Osteoblast (primary cell): ENCODE data around the gene SORCS2. TPM values are rescaled to one million over a fixed set of nuclear protein-coding genes. Genes with fewer than 3 reads are reported as not detected.

Experiments
- DNase-seq: peaks from one replicate; pipeline ENCODE4 v3.0.0; 2011; ENCODE audit warnings: low spot score, mixed read lengths; ENCODE audit not compliant: insufficient read length; ENCODE audit errors: missing footprints
- H2AFZ ChIP-seq: 2 replicates; pipeline ENCODE4 v1.6.0; 2011; ENCODE audit warnings: mild to moderate bottlenecking, low read length
- H3K27ac ChIP-seq: 2 replicates; pipeline ENCODE4 v1.5.1; 2011; ENCODE audit warnings: mild to moderate bottlenecking, low read depth, low read length, moderate library complexity
- H3K27me3 ChIP-seq: 2 replicates; pipeline ENCODE4 v1.6.0; 2012; ENCODE audit warnings: mild to moderate bottlenecking, control low read depth, inconsistent platforms, low read length, moderate library complexity; ENCODE audit not compliant: insufficient read depth
- H3K36me3 ChIP-seq: 2 replicates; pipeline ENCODE4 v1.5.1; 2011; ENCODE audit warnings: mild to moderate bottlenecking, low read length, control low read depth, moderate library complexity; ENCODE audit not compliant: insufficient read depth
- H3K4me1 ChIP-seq: 2 replicates; pipeline ENCODE4 v1.5.1; 2011; ENCODE audit warnings: mild to moderate bottlenecking, low read length, control low read depth, moderate library complexity; ENCODE audit not compliant: insufficient read depth
- H3K4me2 ChIP-seq: 2 replicates; pipeline ENCODE4 v1.6.0; 2011; ENCODE audit warnings: mild to moderate bottlenecking, low read length; ENCODE audit not compliant: insufficient read depth
- H3K4me3 ChIP-seq: fragments of 200-600 bp; sonication (generic); 3 replicates; pipeline ENCODE4 v1.5.1; 2012; ENCODE audit warnings: mild to moderate bottlenecking, low read length, inconsistent platforms; ENCODE audit not compliant: insufficient read depth
- H3K79me2 ChIP-seq: 2 replicates; pipeline ENCODE4 v1.6.0; 2012; ENCODE audit warnings: mild to moderate bottlenecking, low read length, control low read depth, inconsistent platforms; ENCODE audit not compliant: insufficient read depth
- H3K9me3 ChIP-seq: 2 replicates; pipeline ENCODE4 v1.5.1; 2011; ENCODE audit warnings: low read depth, low read length, control low read depth
- H4K20me1 ChIP-seq: 2 replicates; pipeline ENCODE4 v1.6.0; 2012; ENCODE audit warnings: mild to moderate bottlenecking, low read length, control low read depth; ENCODE audit not compliant: insufficient read depth
- total RNA-seq: library from RNA; depleted of rRNA; stranded (reverse); fragments of >200 nt; gene quantifications from 2 replicates; pipeline ENCODE4 v1.2.3, GENCODE V29; 2012
- TF ChIP-seq, protein P1 (sequence below): IDR thresholded peaks from 2 replicates; pipeline ENCODE4 v1.5.1; 2011; ENCODE audit warnings: mild to moderate bottlenecking, low read depth, low read length, moderate library complexity; ENCODE audit errors: extremely low read depth

Gene SORCS2
- total RNA-seq, 1 donor = 9.0 TPM

DNA sequence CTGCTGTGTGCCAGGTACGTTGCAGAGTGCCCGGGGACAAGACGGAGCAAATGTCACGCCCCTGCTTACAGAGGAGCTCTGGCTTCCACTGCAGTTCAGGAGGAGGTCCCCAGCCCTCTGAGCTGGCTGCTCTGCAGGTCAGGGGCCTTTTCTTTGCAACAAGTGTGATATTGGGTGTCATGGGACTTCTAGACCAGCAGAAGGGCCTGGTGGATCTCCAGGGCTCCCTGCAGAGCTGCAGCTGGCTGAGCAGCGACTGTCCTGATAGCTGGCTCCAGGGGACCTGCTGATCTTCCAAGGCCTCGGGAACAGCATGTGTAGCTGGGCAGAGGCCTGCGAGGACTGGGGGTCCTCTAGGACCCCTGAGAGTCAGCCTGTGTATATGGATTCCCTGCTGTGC is 120.4 kb downstream of the SORCS2 start:
- Histone ChIP-seq H4K20me1 (no peaks in the 10 kb centered on the region), H3K4me1 (no peaks in the 10 kb centered on the region), H3K27me3 (peaks cover 28% of the 10 kb centered on the region), H3K4me3 (no peak overlapping the region), H3K36me3 (no peaks in the 10 kb centered on the region), H3K4me2 (no peak overlapping the region), H3K9me3 (no peaks in the 10 kb centered on the region), H3K27ac (no peak overlapping the region), H2AFZ (no peak overlapping the region), H3K79me2 (no peaks in the 10 kb centered on the region)
- TF ChIP-seq, protein P1, sequence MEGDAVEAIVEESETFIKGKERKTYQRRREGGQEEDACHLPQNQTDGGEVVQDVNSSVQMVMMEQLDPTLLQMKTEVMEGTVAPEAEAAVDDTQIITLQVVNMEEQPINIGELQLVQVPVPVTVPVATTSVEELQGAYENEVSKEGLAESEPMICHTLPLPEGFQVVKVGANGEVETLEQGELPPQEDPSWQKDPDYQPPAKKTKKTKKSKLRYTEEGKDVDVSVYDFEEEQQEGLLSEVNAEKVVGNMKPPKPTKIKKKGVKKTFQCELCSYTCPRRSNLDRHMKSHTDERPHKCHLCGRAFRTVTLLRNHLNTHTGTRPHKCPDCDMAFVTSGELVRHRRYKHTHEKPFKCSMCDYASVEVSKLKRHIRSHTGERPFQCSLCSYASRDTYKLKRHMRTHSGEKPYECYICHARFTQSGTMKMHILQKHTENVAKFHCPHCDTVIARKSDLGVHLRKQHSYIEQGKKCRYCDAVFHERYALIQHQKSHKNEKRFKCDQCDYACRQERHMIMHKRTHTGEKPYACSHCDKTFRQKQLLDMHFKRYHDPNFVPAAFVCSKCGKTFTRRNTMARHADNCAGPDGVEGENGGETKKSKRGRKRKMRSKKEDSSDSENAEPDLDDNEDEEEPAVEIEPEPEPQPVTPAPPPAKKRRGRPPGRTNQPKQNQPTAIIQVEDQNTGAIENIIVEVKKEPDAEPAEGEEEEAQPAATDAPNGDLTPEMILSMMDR = no peak
- DNase-seq = no peak

- H3K4me1 ChIP-seq = no peaks in the 10 kb centered on the region
- no peak overlapping the region for H3K4me3 ChIP-seq
- TF ChIP-seq, protein P1 = no peak
- H4K20me1 ChIP-seq = no peaks in the 10 kb centered on the region
- H3K4me2 ChIP-seq = no peak overlapping the region
- no peak overlapping the region for H2AFZ ChIP-seq
- no peak for DNase-seq
- no peak overlapping the region for H3K27ac ChIP-seq
- peaks cover 1% of the 10 kb centered on the region for H3K9me3 ChIP-seq
- peaks cover 26% of the 10 kb centered on the region for H3K27me3 ChIP-seq
- no peaks in the 10 kb centered on the region for H3K36me3 ChIP-seq
- no peaks in the 10 kb centered on the region for H3K79me2 ChIP-seq
These were observed 121.0 kb downstream of the SORCS2 start for GRCh38 chr4:7313347-7313811.

DNA sequence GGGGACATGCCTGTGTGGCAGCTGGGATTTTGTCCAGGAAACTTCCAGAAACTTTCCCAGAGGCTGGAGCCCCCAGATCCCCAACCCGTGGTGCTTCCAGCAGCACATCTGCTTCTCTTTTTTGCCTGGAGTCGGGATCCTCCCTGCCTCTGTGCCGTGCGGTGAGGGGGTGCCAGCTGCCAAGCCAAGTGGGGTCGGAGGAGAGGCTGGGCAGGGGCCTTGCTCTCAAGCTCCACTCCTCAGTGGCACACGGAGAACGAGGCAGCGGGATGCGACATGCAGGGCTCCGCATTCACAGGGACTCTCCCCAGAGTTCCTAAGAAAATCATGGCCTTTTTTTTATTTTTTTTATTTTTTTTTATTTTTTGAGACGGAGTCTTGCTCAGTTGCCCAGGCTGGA is 121.7 kb downstream of the SORCS2 start:
- Histone ChIP-seq H3K36me3 (no peaks in the 10 kb centered on the region), H2AFZ (no peak overlapping the region), H3K9me3 (peaks cover 4% of the 10 kb centered on the region), H4K20me1 (no peaks in the 10 kb centered on the region), H3K4me1 (no peaks in the 10 kb centered on the region), H3K4me2 (no peak overlapping the region), H3K79me2 (no peaks in the 10 kb centered on the region), H3K27me3 (peaks cover 20% of the 10 kb centered on the region), H3K4me3 (no peak overlapping the region), H3K27ac (no peak overlapping the region)
- TF ChIP-seq, protein P1 = no peak
- no peak for DNase-seq

- DNase-seq = no peak
- no peak overlapping the region for H3K27ac ChIP-seq
- TF ChIP-seq, protein P1 = no peak
- H4K20me1 ChIP-seq = no peaks in the 10 kb centered on the region
- no peaks in the 10 kb centered on the region for H3K79me2 ChIP-seq
- H3K36me3 ChIP-seq = no peaks in the 10 kb centered on the region
- no peak overlapping the region for H2AFZ ChIP-seq
- no peaks in the 10 kb centered on the region for H3K4me1 ChIP-seq
- no peak overlapping the region for H3K4me2 ChIP-seq
- H3K27me3 ChIP-seq = peaks cover 7% of the 10 kb centered on the region
- no peak overlapping the region for H3K4me3 ChIP-seq
- peaks cover 7% of the 10 kb centered on the region for H3K9me3 ChIP-seq
These were observed 122.9 kb downstream of the SORCS2 start for GRCh38 chr4:7315286-7315685.
